Pons (tissue), 1 donor: Measurements from ENCODE around the gene BANF2.
"Not testable (repeated sequence)": the region's sequence is repeated elsewhere in the genome, so short reads cannot be mapped to it uniquely, and the experiment has no call there.

Experiments used
- DNase-seq: peaks from one replicate; pipeline ENCODE4 v3.0.0-alpha.2; 2016; ENCODE audit warnings: low spot score

Gene BANF2

DNA sequence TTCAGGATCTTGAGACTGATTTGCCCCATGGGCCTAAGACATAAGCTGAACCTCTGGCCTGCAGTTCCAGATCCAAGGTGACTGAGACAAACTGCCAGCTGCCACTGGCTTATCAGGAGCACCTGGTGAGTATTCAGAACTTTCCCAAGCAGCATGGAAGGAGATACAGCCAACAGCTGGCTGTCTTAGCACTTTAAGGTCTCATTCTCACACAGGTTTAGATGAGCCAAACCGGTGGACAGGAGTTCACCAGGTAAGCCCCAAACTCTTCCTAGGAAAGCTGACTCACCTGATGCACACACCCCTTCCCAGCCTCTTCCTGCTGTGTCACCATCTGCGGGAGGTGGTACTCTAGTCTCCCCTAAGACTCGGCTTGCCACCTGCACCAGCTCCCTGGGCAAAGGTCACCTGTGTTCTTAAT, at the start of gene BANF2:
Gene BANF2 (plus strand): TSS at position 36 of the 421 bp plus-strand sequence. CDS start 25,060 bp downstream, outside the sequence.
- DNase-seq: no peak

DNA sequence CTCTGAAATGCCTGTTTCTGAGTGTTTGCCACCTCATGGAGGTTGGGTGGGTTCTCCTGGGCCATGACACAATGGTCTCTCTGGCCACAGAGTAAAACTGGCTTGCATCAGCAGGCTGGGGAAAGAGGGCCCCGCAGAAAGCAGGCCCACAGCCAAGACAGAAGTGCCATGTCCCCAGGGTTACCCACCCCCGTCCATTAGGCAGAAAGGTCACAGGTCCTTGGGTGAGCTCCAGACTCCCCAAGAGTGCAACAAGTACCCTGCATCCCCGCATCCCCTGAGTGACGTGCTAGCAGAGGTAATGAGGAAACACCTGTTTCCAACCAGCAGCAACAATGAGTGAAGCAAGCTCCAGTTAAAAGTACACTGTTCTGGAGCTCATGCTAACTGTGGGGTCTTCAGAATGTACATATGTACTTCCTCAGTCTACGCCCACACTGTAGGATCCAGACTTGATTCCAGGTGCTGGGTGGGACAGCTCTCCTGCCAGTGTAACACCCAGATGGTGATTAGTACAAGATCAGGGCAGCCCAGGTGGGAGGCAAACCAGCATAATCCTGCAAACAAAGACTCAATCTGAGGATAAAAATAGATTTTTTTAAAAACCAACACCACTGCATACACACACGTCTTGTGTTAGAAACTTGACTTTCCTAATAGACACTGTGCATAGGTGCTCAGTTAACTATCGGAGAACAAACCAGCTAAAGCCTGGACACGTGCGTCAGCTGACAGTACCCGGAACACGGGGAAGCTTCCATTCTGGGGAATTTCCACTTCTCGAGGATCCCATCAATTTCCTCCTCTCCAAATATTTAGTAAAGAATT, 49.3 kb upstream of the BANF2 start:
- no peak for DNase-seq

DNA sequence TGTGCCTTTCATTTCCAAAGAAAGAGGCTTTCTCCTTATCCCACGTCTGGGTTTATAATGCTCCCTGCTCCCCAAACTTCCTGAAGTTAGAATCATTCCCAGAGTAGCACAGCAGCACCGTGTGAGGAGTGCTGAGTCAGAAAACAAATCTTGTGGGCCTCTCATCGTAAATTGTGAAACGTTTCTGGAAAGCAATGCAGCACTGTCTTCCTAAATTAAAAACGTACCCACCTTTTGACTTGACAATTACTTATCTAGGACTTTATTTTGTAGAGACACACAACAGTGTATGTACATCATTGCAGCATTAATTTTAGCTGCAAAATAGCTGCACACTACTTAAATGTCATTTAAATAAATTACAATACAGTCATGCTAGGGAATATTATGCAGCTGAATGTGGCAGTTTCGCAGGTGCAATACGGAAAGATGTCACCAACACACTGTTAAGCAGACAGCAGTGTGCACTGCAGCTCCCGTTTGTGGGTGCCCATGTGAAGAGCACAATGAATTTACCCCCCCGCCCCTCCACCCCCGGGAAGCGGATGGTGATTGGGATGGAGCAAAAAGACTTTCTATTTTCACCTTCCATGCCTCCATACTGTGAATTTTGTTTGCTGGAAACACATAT, 48.5 kb upstream of the BANF2 start:
- no peak for DNase-seq

DNA sequence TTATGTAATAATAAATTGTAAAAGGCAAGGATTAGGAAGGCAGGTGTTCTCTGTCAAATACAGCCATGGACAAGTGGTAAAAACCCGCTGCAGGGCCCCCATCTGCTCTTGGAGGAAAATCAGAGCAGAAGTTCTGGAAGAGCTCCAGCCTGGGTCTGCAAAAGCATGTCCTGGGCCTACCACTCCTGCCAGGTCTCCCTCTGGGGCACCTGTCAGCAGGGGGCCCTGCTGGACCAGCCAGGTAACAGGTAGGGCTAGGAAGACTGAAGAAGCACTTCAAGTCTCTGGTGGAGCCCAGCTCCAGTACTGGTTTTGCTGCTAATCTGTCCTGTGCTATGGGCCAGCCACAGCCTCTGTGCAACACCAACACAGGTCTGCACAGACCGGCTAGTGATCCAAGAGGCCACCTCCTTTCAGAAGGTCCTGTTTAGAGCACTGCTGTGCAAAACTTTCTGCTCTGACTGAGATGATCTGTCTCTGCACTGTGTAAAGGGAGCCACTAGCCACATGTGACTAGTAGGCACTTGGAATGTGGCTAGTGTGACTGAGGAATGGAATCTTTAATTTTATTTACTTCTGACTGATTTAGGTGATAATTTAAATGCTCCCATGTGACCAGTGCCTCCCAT, 47.9 kb upstream of the BANF2 start:
- DNase-seq: no peak

DNA sequence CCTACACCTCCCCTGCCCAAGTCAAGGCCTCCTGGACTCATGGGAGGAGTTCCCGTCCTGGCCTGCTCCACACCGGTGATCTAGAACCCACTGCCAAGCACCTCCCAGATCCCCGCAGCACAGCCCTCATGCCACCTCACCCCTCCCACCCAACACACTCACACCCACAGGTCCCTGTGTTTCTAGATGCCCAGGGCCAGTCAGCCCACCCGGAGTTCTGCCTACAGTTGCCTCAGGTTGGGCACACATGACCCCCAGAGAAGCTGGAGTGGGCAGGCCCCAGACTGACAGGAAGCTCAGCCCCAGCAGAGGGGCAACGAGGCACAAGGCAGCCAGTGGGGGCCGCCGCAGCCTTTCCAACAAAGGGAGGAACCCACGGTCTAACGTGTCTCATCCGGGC, 47.4 kb upstream of the BANF2 start:
- DNase-seq: no peak

DNA sequence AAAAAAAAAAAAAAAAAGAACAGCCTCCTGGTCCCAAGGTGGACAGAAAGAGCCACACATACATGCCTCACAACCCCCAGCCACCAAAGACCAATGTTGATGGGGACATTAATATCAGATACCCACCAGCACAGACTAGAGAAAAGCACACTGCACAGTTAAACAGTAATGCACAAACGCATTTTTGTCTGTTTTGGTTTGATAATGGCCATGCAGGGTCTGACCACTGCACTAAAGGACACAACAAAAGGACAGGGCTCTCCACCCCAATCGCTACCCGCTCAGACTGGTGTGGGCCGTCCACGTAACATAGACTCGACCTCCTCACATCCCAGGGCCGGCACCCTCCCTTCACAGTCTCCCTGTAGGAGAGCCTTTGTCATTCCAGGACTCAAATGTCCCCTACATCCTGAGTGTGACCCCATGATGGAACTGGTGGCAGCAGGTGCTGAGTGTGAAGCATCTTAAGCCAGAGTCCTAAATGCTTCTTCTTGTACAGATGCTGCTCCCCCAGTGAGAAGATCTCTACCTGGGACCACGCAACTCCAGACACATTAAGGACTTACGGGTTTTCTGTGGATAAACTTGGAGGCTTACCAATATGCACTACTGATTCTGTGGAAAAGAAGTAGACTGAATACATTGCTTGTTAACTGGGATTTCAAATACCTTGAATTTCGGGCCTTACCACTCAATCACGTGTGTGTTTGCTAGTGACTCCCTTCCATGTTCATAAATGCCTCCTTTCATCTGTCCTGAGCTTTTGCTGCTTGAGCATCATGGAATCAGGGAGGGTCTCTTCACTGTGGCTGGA, 45.7 kb upstream of the BANF2 start:
- DNase-seq: no peak

DNA sequence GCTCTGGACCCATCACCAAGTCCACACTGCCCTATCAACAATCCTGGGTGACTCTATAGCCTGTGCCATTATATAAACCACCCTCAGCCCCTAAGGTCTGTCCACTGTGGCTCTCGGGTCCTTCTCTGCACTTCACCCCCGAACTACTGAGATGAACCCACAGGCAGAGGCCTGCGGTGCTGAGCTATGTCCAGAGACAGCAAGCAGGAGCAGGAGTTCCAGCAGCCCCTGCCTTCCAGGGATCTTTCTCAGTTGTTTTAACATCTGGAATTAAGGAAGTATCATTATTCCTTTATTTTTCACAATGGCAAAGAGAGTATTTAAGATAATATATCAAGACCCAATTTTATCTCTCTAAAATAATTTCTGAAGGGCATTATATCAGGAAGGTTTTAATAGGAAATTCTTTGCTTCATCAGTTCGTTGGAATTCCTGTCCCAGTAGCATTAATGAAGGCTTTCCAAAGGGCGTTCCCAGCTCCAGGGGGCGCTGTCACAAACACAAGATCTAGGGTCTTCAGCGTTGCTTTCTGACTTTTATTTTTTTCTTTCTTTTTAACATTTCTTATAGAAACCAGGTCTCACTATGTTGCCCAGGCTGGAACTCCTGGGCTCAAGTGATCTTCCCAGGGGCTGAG, 45.0 kb upstream of the BANF2 start:
- DNase-seq: no peak

DNA sequence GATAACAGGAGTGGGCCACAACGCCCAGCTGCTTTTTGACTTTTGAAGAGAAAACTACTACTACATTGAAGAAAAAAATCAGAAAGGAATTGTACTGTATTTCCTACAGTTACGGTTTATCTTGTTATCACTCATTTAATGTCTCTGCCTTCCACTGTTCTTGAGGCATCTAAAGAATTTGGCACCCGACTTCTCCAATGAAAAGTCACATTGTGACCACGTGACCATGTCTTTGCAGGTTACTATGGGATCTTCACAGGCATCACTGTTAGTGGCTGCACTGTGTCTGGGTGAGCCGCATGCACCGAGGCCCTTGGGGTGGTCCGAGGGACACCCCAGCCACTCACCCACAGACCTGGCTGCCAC, 44.5 kb upstream of the BANF2 start:
- no peak for DNase-seq

DNA sequence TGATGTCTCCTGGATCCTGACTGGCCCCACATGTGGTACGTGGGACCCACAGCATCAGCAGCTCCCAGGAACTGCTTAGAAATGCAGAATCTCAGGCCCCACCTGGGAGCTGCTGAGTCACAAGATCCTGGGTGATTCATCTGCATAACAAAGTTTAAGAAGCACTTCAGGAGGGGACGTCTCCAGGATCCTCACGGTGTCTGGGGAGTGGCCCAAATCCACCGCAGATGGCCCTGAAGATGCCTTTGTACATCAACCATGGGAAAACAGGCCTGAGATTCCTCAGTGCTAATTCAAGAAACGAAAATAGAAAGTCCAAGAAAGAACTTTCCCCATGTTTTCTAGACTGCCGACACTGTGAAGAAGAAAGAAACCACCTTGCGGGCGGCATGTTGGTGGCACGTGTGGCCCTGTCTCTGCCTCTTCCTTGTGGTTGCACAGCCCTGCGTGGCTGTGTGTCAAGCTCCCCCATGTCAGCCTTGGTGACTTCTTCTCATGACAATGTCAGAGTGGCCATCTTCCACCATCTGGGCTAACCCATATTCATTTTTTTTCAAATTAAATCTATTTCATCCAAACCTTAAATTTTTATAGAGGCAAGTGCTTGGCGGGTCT, 43.8 kb upstream of the BANF2 start:
- DNase-seq: no peak

DNA sequence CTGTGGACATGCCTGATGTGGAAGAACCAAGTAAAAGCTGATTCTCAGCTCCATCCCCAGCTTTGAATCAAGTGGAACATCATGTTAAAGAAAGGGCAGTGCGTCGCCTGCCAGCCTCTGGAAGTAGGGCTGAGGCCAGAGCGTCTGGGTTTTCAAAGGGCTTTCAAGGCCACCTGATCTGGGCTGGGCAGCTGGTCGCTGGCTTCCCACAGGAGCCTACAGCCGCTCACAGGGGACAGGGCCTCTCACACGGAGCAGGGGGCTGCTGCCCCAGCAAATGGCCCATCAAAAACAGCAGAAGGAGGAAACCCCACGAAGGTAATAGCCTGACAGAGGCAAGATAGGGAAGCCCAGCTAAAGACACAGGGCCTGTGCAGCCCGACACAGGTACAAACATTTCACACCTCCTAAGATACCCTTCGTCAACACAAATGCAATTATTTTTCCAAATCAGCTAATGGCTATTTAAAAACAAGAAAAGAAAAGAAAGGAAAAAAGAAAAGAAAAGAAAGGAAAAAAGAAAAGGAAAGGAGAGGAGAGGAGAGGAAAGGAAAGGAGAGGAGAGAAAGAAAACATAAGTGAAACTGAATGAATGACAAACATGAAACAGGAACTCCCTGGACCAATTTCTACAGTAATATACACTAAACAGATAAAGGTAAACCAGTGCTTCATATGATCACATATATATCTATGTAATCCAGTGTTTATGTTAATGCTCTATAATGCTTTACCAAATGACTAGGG, 42.5 kb upstream of the BANF2 start:
- no peak for DNase-seq

DNA sequence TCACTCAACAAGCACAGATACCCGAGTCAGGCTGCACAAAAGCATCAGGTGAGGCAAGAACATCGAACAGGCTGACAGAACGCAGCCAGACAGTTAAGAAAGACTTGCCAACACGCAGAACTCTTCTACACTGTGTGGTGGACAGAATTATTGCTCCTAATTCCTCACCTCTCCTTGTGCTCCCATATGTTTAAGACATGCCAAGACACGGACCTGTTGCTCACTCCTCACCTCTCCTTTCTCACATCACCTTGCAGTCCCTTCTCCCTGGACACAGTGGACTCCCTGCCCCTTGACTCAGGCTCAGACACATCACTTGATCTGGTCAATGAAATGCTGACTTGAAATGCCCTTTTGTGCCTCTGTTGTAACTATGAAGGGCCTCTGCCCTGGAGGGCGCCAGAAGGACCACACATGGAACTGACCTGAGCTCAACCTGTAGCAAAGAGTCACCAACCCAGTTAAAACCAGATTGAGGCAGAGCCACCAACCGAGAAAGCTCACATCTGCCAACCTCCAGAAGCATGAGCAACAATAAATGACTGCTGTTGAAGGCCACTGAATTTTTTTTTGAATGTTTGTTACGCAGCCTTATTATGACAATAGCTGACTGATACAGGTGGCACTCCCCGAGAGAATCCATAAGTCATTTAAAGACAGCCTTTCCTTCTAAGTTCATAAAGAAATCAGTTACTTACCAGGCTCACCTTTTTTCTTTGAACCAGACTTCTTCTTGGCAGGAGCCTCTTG, 41.7 kb upstream of the BANF2 start:
- DNase-seq: no peak

DNA sequence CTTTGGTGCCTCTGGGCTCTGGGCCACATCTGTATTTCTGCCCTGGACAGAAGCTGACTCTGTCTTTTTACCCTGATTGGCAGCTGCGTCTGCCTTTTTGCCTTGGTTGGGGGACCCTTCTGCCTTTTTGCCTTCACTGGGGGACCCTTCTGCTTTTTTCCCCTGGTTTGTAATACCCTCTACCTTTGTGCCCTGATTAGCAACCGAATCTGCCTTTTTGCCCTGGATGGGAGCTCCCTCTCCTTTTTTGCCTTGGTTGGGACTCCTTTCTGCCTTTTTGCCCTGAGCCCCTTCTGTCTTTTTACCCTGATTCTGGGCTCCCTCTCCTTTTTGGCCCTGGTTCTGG, 41.1 kb upstream of the BANF2 start:
- no peak for DNase-seq

DNA sequence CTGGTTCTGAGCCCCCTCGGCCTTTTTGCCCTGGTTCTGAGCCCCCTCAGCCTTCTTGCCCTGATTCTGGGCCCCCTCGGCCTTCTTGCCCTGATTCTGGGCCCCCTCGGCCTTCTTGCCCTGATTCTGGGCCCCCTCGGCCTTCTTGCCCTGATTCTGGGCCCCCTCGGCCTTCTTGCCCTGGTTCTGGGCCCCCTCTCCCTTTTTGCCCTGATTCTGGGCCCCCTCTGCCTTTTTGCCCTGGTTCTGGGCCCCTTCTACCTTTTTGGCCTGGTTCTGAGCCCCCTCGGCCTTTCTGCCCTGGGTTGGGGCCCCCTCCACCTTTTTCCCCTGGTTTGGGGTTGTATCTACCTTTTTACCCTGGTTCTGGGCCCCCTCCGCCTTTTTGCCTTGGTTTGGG, 40.4 kb upstream of the BANF2 start:
- DNase-seq: not testable (repeated sequence)

DNA sequence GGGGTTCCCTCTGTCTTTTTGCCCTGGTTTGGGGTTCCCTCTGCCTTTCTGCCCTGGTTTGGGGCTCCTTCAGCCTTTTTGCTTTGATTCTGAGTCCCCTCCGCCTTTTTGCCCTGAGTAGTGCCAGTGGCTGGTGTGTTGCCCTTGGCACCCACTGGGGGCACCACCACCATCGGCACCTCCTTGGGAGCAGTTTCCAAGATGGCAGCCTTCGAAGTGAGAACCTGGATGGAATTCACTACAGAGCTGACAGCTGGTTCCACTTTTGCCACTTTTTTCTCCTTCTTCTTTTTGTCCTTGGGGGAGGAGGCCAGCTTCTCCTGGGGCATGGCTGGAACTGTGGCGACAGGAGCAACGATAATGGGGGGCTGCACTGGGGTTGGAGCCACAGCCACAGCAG, 40.0 kb upstream of the BANF2 start:
- DNase-seq: no peak

DNA sequence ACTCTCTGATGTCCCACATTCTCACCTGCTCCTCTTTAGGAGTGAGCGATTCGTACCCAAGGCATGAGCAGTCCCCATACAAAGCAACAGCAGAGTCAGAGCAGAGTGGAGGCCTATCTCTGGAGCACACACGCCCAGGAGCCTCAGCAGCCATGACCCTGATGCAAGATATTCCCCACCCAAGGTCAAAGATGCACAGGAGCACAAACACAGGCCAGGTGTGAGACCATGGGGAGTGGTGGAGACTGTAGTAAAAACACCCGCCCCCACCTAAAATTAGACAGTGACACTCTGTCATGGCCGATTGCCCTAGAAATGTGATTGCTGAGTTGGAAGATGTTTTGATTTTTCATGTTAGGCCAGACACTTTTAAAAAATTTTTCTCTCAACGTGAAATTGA, 39.1 kb upstream of the BANF2 start:
- no peak for DNase-seq

DNA sequence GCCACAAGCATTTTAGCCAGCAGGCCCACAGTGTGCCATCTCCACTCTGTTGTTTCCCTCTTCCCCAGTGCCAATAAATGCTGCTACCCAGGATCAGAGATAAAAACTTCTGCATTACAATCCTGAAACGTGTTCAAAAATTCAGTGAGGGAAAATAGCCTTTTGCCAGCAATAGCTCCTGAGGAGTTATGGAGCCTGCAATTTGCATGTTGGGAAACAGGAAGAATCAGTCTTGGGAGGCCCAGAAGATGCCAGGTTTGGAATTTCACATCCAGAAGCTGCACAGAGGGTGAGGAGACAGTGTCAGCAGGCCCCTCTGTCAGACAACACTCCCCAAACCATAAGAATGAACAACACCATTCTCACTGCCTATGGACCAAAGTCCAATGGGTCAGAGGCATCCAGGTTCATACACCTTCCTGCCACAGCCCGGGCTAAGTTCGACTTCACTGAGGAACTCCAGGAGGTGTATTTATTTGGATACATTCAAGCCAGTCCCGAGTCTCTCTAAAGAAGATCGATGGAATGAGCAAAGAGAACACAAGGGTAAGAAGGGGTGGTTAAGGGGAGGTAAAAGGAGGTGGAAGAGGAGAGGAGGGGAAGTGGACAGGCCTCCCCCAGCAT, 38.5 kb upstream of the BANF2 start:
- DNase-seq: no peak

DNA sequence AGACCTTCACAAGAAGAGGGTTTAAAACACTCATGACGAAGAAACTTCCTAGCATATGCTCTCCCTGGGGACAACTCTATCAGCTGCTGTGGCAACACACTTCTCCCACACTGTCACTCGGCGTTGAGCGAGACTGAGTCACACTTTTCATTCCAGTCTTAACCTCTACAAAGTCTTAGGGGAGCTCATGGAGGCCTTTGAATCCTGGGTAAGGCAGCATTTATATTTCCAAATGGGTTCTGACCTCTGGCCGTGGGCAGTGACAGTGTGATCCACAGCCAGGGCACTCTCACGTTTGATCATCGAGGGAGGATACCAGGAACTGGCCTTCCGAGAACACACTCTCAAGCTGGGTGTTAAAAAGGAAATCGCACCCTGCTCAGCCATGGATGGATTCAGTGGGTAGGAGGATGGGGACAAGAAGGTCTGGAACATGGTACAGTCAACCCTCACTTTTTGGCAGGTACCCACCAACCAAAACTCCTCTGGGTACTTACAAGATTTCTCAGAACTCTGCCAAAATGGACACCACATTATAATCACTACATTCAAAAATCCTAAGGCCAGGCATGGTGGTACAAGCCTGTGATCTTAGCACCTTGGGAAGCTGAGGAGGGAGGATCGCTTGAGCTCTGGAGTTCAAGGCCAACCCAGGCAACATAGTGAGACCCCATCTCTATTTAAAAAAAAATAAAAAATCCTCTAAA, 37.3 kb upstream of the BANF2 start:
- no peak for DNase-seq

DNA sequence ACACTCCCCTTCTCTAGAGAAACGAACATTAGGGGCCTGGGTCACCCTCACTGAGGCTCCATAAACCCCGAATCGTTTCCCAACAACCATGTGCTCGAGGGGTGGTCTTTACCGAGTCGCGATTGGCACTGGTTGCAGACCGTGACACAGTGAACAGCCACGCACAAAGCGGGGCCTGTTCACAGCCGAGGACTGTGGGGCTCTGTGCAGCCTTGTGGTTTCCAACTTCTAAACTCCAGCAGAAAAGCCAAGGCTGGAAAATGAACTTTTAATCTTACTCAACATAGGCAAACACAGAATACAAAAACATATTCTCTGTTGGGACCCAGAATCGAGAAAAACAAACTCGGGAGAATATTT, 36.7 kb upstream of the BANF2 start:
- peak; percentile 84 for DNase-seq

DNA sequence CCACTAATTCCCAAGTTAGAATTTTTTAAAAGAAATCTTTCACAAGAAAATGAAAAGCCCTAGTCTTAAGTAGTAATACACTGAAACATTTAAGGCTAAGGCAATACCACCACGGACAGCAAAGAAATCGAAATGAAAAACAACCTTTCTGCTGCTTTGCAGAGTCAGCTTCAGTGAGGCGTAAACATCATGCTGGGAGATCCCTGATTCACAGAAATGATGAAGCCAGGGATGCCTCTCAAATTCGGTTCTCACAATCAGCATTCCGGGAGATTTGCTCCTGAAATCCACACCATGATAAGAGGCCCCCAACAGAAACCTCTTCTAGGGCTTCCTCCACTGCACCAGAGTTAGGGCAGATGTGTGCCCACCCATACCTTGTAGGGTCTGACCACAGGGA, 36.3 kb upstream of the BANF2 start:
- DNase-seq: no peak
